Mononuclear cell (primary cell): Measurements from ENCODE around the gene CAPS2. TPM values are rescaled to one million over a fixed set of nuclear protein-coding genes. Genes with fewer than 3 reads are reported as not detected.
A peak's percentile ranks its signal among the peaks of the same experiment; 100 is the strongest.
"Not testable (repeated sequence)": the region's sequence is repeated elsewhere in the genome, so short reads cannot be mapped to it uniquely, and the experiment has no call there.

Source experiments
- H3K27me3 ChIP-seq: 2 replicates; pipeline ENCODE4 v1.6.0; 2011; ENCODE audit warnings: low read length, control low read depth; ENCODE audit not compliant: insufficient read depth
- H3K4me1 ChIP-seq: 2 replicates; pipeline ENCODE4 v1.5.1; 2011; ENCODE audit warnings: mild to moderate bottlenecking, low read length, control low read depth; ENCODE audit not compliant: insufficient read depth
- H3K4me3 ChIP-seq: 2 replicates; pipeline ENCODE4 v1.5.1; 2011; ENCODE audit warnings: mild to moderate bottlenecking, low read length, moderate library complexity
- H3K9me3 ChIP-seq: 2 replicates; pipeline ENCODE4 v1.5.1; 2011; ENCODE audit warnings: low read depth, mild to moderate bottlenecking, control low read depth, low read length
- total RNA-seq: library from RNA; depleted of rRNA; stranded (reverse); fragments of >200 nt; gene quantifications from one replicate; pipeline ENCODE4 v1.2.3, GENCODE V29; 2012

Gene CAPS2
- 2.4 TPM for total RNA-seq

- Histone ChIP-seq H3K9me3 (no peaks in the 10 kb centered on the region), H3K4me3 (peak within 1 kb of the TSS; percentile 41), H3K4me1 (peaks cover 18% of the 10 kb centered on the region), H3K27me3 (peaks cover 30% of the 10 kb centered on the region)
Measured at GRCh38 chr12:75329918-75330826, at the start of gene CAPS2. Gene CAPS2, minus strand, starts transcription at chr12:75330324. Its CDS starts 3,826 bp downstream, at chr12:75326498.

DNA sequence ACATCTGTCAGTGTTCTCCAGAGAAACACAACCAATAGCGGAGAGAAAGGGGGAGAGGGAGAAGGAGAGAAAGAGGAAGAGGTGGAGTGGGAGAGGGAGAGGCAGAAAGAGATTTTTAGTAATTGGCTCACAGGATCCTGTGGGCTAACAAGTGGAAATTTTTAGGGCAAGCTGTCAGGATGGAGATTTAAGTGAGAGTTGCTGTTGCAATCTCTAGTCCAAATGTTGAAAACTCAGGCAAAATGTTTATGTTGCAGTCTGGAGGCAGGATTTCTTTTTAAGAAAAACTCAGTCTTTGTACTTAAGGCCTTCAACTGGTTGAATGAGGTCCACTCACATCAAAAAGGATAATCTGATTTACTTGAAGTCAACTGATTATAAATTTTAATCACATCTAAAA, 48.2 kb upstream of the CAPS2 start:
- Histone ChIP-seq H3K9me3 (no peaks in the 10 kb centered on the region), H3K4me1 (no peaks in the 10 kb centered on the region), H3K4me3 (no peak overlapping the region), H3K27me3 (no peaks in the 10 kb centered on the region)

GRCh38 chr12:75374971-75375370, 44.8 kb upstream of the CAPS2 start:
- Histone ChIP-seq H3K27me3 (no peaks in the 10 kb centered on the region), H3K4me3 (no peak overlapping the region), H3K9me3 (no peaks in the 10 kb centered on the region), H3K4me1 (no peaks in the 10 kb centered on the region)

GRCh38 chr12:75366629-75367028, 36.5 kb upstream of the CAPS2 start:
- no peaks in the 10 kb centered on the region for H3K27me3 ChIP-seq
- H3K4me1 ChIP-seq = peaks cover 3% of the 10 kb centered on the region
- no peak overlapping the region for H3K4me3 ChIP-seq
- H3K9me3 ChIP-seq = no peaks in the 10 kb centered on the region

DNA sequence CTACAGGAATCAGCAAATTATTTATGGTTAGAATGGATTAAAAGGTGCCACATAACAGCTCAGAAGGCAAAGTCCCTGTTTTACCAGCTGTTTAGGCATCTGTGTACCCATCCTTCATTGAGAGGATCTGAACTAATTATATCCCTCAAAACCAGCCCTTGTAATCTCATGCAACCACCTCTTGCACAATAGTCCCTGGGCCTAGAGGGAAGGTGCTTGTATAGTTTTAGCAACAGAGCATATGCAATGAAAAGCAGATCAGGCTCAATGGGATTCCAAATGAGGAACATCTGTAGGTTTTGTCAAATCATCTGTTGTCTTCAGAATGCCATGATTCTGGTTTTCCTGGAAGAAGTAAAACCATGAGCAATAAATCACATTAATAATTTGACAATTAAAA, 34.8 kb upstream of the CAPS2 start:
- Histone ChIP-seq H3K27me3 (no peaks in the 10 kb centered on the region), H3K4me3 (no peak overlapping the region), H3K4me1 (peaks cover 3% of the 10 kb centered on the region), H3K9me3 (no peaks in the 10 kb centered on the region)

GRCh38 chr12:75361408-75361807, 31.3 kb upstream of the CAPS2 start:
- Histone ChIP-seq H3K27me3 (no peaks in the 10 kb centered on the region), H3K9me3 (no peaks in the 10 kb centered on the region), H3K4me1 (peaks cover 3% of the 10 kb centered on the region), H3K4me3 (no peak overlapping the region)

DNA sequence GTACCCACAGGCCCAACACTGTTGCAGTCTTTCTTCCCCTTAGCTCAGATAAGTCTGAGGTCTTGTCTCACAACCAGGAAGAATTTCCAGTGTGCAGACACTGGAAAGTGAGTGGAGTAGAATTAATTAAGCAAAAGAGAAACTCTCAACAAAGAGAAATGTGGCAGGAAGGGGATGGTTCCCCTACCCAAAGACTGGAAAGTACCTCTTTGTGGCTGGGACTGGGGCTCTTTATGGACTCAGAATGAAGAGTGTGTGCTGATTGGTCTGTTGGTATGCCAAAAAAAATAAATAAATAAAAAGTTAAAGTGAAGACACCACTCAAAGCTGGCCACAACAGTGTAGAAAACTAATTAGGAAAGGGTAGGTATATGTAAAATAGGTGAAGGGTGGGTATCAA, 30.8 kb upstream of the CAPS2 start:
- Histone ChIP-seq H3K9me3 (no peaks in the 10 kb centered on the region), H3K27me3 (no peaks in the 10 kb centered on the region), H3K4me1 (peaks cover 3% of the 10 kb centered on the region), H3K4me3 (no peak overlapping the region)

DNA sequence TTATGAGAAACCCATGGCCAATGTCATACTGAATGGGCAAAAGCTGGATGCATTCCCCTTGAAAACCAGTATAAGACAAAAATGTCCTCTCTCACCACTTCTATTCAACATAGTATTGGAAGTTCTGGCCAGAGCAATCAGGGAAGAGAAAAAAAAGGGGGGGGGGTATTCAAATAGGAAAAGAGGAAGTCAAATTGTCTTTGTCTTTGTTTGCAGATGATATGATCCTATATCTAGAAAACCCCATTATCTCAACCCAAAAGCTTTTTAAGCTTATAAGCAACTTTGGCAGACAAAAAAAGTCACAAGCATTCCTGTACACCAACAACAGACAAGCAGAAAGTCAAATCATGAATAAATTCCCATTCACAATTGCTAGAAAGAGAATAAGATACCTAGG, 23.9 kb upstream of the CAPS2 start:
- Histone ChIP-seq H3K9me3 (peaks cover 9% of the 10 kb centered on the region), H3K4me1 (no peaks in the 10 kb centered on the region), H3K27me3 (no peaks in the 10 kb centered on the region), H3K4me3 (no peak overlapping the region)

GRCh38 chr12:75350413-75350812, 20.3 kb upstream of the CAPS2 start:
- Histone ChIP-seq H3K27me3 (no peaks in the 10 kb centered on the region), H3K4me3 (no peak overlapping the region), H3K4me1 (no peaks in the 10 kb centered on the region), H3K9me3 (peaks cover 6% of the 10 kb centered on the region)

DNA sequence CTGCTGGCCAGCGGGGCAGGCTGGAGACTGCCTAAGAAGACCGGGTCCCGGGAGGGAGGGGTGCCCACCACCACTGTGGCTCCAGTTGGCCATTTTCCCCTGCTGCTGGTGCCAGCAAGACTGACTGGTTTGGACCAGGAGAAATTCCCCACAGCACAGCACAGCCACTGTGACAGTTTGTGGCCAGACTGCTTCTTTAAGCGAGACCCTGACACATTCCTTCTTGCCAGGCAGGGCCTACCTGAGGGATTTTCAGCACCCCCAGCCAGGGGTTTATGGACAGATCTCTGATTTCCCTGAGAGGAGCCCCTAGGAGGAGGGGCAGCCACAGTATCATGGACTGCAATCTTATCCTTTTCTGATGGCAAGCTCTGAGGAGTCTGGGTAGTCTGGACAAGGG, 19.8 kb upstream of the CAPS2 start:
- H3K9me3 ChIP-seq = peaks cover under 1% of the 10 kb centered on the region
- no peak overlapping the region for H3K4me3 ChIP-seq
- no peaks in the 10 kb centered on the region for H3K27me3 ChIP-seq
- no peaks in the 10 kb centered on the region for H3K4me1 ChIP-seq

DNA sequence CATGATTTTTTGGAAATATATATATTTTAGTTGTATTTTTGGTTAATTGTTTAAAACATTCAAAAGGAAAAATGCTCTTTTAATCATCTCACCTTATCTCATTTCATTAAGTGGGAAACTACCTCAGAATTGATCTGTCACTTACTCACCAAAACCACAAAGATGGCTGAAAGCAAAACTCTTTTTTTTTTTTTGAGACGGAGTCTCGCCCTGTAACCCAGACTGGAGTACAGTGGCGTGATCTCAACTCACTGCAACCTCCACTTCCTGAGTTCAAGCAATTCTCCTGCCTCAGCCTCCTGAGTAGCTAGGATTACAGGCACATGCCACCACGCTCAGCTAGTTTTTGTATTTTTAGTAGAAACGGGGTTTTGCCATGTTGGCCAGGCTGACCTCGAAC, 16.1 kb upstream of the CAPS2 start:
- H3K4me3 ChIP-seq = not testable (repeated sequence)

DNA sequence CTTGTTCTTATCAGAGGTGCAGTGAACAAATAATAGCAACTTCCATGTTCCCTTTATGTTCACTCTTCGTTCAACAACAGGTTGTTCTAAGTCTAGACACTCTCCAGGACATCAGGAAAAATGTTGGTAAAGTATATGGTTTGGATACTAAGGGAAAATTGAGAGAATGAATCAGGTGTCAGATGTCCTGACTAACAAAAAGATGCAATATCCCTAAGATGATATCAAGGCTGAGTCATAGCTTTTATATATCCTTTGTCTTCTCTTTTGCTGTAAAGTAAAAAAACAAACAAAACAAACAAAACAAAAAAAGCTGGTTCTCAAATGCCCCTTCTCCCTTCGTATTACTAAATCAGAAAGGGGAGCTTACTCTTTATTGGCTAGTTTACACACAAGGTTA, 15.4 kb upstream of the CAPS2 start:
- H3K4me1 ChIP-seq = no peaks in the 10 kb centered on the region
- no peaks in the 10 kb centered on the region for H3K27me3 ChIP-seq
- H3K4me3 ChIP-seq = no peak overlapping the region
- H3K9me3 ChIP-seq = no peaks in the 10 kb centered on the region

More for the DNA sequence above, 16.1 kb upstream of the CAPS2 start:
- H3K4me1 ChIP-seq, H3K27me3 ChIP-seq, H3K9me3 ChIP-seq: not testable (repeated sequence)

- no peaks in the 10 kb centered on the region for H3K27me3 ChIP-seq
- H3K4me1 ChIP-seq = no peaks in the 10 kb centered on the region
- H3K4me3 ChIP-seq = no peak overlapping the region
- H3K9me3 ChIP-seq = no peaks in the 10 kb centered on the region
Measured at GRCh38 chr12:75341873-75342272, 11.7 kb upstream of the CAPS2 start.

DNA sequence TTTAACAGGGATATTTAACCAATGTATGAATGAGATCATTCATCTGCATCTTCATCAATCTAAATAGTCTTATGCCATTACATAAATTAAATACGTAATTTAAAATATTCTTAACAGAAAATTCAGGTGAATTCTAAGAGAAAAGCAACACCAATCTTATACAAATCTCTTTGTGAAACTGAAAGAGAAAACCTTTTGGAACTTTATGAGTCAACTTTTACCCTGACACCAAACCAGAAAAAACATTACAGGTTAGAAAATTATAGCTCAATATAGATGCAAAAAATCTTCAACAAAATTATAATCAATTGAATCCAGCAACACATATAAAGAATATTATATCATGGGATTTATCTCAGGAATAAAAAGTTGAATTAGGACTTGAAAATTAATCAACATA, 7.8 kb upstream of the CAPS2 start:
- Histone ChIP-seq H3K27me3 (peaks cover 6% of the 10 kb centered on the region), H3K4me1 (peaks cover 9% of the 10 kb centered on the region), H3K4me3 (no peak overlapping the region), H3K9me3 (no peaks in the 10 kb centered on the region)

DNA sequence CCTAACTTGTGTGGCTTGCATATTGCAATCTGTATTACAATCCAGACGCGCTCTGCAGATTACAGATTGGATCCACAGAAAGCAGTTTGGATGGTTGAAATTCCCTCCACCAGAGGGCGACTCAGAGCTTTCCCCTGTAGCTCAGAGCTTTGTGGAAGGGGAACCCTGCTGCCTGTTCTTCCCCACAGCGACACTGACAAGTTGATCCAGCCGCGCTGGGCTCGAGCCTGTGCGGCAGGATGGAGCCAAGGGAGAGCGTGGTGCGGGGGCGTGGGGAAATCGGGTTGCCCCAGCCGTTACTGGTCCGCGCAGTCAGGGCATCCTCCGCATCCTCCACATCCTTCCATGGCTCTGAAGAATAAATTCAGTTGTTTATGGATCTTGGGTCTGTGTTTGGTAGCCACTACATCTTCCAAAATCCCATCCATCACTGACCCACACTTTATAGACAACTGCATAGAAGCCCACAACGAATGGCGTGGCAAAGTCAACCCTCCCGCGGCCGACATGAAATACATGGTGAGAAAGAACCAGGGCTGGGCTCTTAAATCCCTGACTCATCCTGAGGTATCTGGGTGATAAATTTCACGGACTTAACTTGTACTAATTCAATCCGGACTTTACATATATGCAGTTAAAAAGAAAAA, 4.4 kb upstream of the CAPS2 start, which contains the start of gene GLIPR1L1:
GLIPR1L1 (plus strand) TSS at position 287 of the 647 bp plus-strand sequence; CDS start at position 346, 59 bp downstream.
- peaks cover 18% of the 10 kb centered on the region for H3K4me1 ChIP-seq
- H3K27me3 ChIP-seq = peaks cover 12% of the 10 kb centered on the region
- no peaks in the 10 kb centered on the region for H3K9me3 ChIP-seq
- H3K4me3 ChIP-seq = no peak within 1 kb of the TSS
